Neural cell (in vitro differentiated cells): ENCODE data around the gene AFDN. TPM values are rescaled to one million over a fixed set of nuclear protein-coding genes. Genes with fewer than 3 reads are reported as not detected.

Experiments
- H2AFZ ChIP-seq: fragments of 200-600, 300-800 bp; sonication (generic), shearing (Covaris generic); 2 replicates; pipeline ENCODE4 v1.6.0; 2014; ENCODE audit warnings: low read depth, mild to moderate bottlenecking, antibody characterized with exemption, low read length, moderate library complexity
- H3F3A ChIP-seq: fragments of 200-600 bp; shearing (Covaris generic); 2 replicates; pipeline ENCODE4 v1.6.1; 2016; ENCODE audit warnings: mild to moderate bottlenecking, moderate library complexity, mixed read lengths, antibody characterized with exemption, low read length; ENCODE audit not compliant: insufficient read depth, poor library complexity, severe bottlenecking
- H3K27ac ChIP-seq: fragments of 200-600, 300-800 bp; sonication (generic), shearing (Covaris generic); 2 replicates; pipeline ENCODE4 v1.5.1; 2014; ENCODE audit warnings: mild to moderate bottlenecking, low read length, moderate library complexity
- H3K27me3 ChIP-seq: fragments of 300-800, 200-600 bp; sonication (generic), shearing (Covaris generic); 2 replicates; pipeline ENCODE4 v1.6.0; 2014; ENCODE audit warnings: mild to moderate bottlenecking, low read depth, low read length, moderate library complexity; ENCODE audit not compliant: insufficient read depth
- H3K36me3 ChIP-seq: fragments of 300-800, 200-600 bp; sonication (generic), shearing (Covaris generic); 2 replicates; pipeline ENCODE4 v1.5.1; 2014; ENCODE audit warnings: mild to moderate bottlenecking, antibody characterized with exemption, low read length, moderate library complexity; ENCODE audit not compliant: insufficient read depth
- H3K4me2 ChIP-seq: fragments of 300-800, 200-600 bp; sonication (generic), shearing (Covaris generic); 2 replicates; pipeline ENCODE4 v1.6.0; 2014; ENCODE audit warnings: mild to moderate bottlenecking, low read length
- H3K4me3 ChIP-seq: fragments of 300-800, 200-600 bp; sonication (generic), shearing (Covaris generic); 2 replicates; pipeline ENCODE4 v1.5.1; 2014; ENCODE audit warnings: mild to moderate bottlenecking, low read length, moderate library complexity
- H3K79me2 ChIP-seq: fragments of 200-600 bp; shearing (Covaris generic); replicated peaks from 2 replicates; pipeline ENCODE4 v1.6.0; 2014; ENCODE audit warnings: mild to moderate bottlenecking, low read length, moderate library complexity; ENCODE audit not compliant: insufficient read depth
- H3K9ac ChIP-seq: fragments of 300-800, 200-600 bp; sonication (generic), shearing (Covaris generic); 2 replicates; pipeline ENCODE4 v1.6.1; 2016; ENCODE audit warnings: mild to moderate bottlenecking, low read length, mixed read lengths
- H3K9me2 ChIP-seq: fragments of 200-600 bp; shearing (Covaris generic); 2 replicates; pipeline ENCODE4 v1.6.1; 2016; ENCODE audit warnings: mild to moderate bottlenecking, low read length, mixed read lengths; ENCODE audit not compliant: insufficient read depth
- H3K9me3 ChIP-seq: fragments of 200-600, 300-800 bp; sonication (generic), shearing (Covaris generic); 2 replicates; pipeline ENCODE4 v1.6.1; 2016; ENCODE audit warnings: mild to moderate bottlenecking, mixed run types, low read length, moderate library complexity, mixed read lengths
- H4K20me1 ChIP-seq: fragments of 200-600 bp; shearing (Covaris generic); 2 replicates; pipeline ENCODE4 v1.6.1; 2016; ENCODE audit warnings: mild to moderate bottlenecking, mixed run types; ENCODE audit not compliant: insufficient read depth
- CTCF ChIP-seq: fragments of 450-650 bp; IDR thresholded peaks from 2 replicates; pipeline ENCODE4 v1.5.1; 2014; ENCODE audit warnings: antibody characterized with exemption, mild to moderate bottlenecking, moderate library complexity; ENCODE audit not compliant: poor library complexity, severe bottlenecking
- EP300 ChIP-seq: fragments of 450-650 bp; conservative IDR thresholded peaks from 2 replicates; pipeline ENCODE4 v1.6.1; 2014; ENCODE audit warnings: antibody characterized with exemption, mild to moderate bottlenecking, moderate library complexity; ENCODE audit not compliant: poor library complexity, severe bottlenecking
- EZH2 ChIP-seq: fragments of 200-600, 300-800 bp; shearing (Covaris generic), sonication (generic); IDR thresholded peaks from 2 replicates; pipeline ENCODE4 v1.6.1; 2014; ENCODE audit warnings: antibody characterized with exemption, low read length, borderline replicate concordance, mild to moderate bottlenecking; ENCODE audit not compliant: insufficient read depth, poor library complexity, severe bottlenecking
- MXI1 ChIP-seq: fragments of 450-650 bp; conservative IDR thresholded peaks from 2 replicates; pipeline ENCODE4 v1.6.1; 2014; ENCODE audit warnings: antibody characterized with exemption, mild to moderate bottlenecking; ENCODE audit not compliant: poor library complexity, severe bottlenecking
- POLR2AphosphoS5 ChIP-seq: IDR thresholded peaks from 2 replicates; pipeline ENCODE4 v1.6.1; 2012
- RAD21 ChIP-seq: fragments of 450-650 bp; conservative IDR thresholded peaks from 2 replicates; pipeline ENCODE4 v1.6.1; 2014; ENCODE audit warnings: antibody characterized with exemption, mild to moderate bottlenecking, moderate library complexity
- REST ChIP-seq: IDR thresholded peaks from 2 replicates; pipeline ENCODE4 v1.6.1; 2012; ENCODE audit warnings: borderline replicate concordance
- SMC3 ChIP-seq: fragments of 450-650 bp; conservative IDR thresholded peaks from 2 replicates; pipeline ENCODE4 v1.6.1; 2014; ENCODE audit warnings: antibody characterized with exemption, mild to moderate bottlenecking, moderate library complexity; ENCODE audit not compliant: poor library complexity
- TAF1 ChIP-seq: IDR thresholded peaks from 2 replicates; pipeline ENCODE4 v1.6.1; 2012; ENCODE audit warnings: low read depth
- polyA plus RNA-seq: library from polyadenylated mRNA; depleted of rRNA; stranded (reverse); fragments of >200 nt; gene quantifications from 2 replicates; pipeline ENCODE4 v1.2.3, GENCODE V29; 2014

AFDN gene
- polyA plus RNA-seq, 1 donor from 2014 or later: 193 TPM

DNA sequence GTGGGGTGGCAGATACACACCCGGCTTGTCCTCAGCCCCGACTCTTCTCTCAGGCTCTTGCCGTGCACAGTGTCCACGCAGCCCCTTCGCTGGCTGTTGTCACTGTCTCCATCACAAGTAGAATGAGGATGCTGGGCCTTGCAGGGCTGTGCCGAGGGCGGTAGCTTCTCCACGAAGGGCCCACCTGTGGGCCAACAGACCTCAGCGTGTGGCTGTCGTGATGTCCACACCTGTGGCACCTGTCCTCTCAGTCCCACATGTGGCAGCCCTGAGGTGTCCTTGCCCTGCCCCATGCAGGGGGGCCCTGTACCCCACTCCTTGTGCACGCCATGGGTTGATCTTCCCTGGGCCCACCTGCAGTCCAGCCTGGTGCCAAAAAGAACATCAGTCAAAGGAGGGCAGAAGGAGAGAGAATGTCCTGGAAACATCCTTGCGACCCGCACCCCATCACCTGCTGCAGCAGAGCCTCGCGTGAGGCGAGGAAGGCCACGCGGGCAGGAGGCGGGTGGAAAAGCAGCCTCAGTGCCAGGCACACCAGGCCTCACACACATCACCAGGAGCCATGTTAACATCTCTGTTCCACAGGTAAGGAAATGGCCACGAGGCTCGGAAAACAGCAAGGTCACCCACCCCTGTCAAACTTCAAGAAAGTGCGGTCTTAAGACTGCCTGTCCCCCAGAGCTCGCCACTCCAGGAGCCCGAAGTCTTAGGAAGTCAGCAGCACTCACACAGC, 22.3 kb upstream of the AFDN start:
- Histone ChIP-seq H3K79me2 (no peaks in the 10 kb centered on the region), H3K9me3 (no peaks in the 10 kb centered on the region), H3K9me2 (no peaks in the 10 kb centered on the region), H3K9ac (no peak overlapping the region), H3K4me2 (no peak overlapping the region), H3K36me3 (no peaks in the 10 kb centered on the region), H4K20me1 (no peaks in the 10 kb centered on the region), H3K4me3 (no peak overlapping the region), H3K27ac (no peak overlapping the region), H3K27me3 (no peaks in the 10 kb centered on the region), H3F3A (no peaks in the 10 kb centered on the region), H2AFZ (no peak overlapping the region)
- TF ChIP-seq RAD21: no peak
- no peak for TF ChIP-seq POLR2AphosphoS5
- no peak for TF ChIP-seq EZH2
- no peak for TF ChIP-seq TAF1
- no peak for TF ChIP-seq EP300
- no peak for TF ChIP-seq CTCF

GRCh38 chr6:167805349-167806060, 21.2 kb upstream of the AFDN start:
- H3K27ac ChIP-seq: no peak overlapping the region
- H3K9ac ChIP-seq: no peak overlapping the region
- no peak overlapping the region for H3K4me3 ChIP-seq
- no peak overlapping the region for H2AFZ ChIP-seq
- H3F3A ChIP-seq: no peaks in the 10 kb centered on the region
- H4K20me1 ChIP-seq: no peaks in the 10 kb centered on the region
- no peaks in the 10 kb centered on the region for H3K27me3 ChIP-seq
- no peaks in the 10 kb centered on the region for H3K9me3 ChIP-seq
- H3K36me3 ChIP-seq: no peaks in the 10 kb centered on the region
- no peak overlapping the region for H3K4me2 ChIP-seq
- TF ChIP-seq EP300 (no peak), MXI1 (no peak), POLR2AphosphoS5 (no peak), TAF1 (no peak), CTCF (no peak), EZH2 (no peak), REST (no peak), RAD21 (no peak), SMC3 (no peak)
- no peaks in the 10 kb centered on the region for H3K79me2 ChIP-seq
- no peaks in the 10 kb centered on the region for H3K9me2 ChIP-seq
